GM21723 (cell line): ENCODE measurements around the gene PIEZO2.
"Not testable (repeated sequence)": the region's sequence is repeated elsewhere in the genome, so short reads cannot be mapped to it uniquely, and the experiment has no call there.

Experiments
- ATAC-seq: cut with Tn5 transposase; IDR thresholded peaks from one replicate; pipeline ENCODE4 v1.9.1; 2021; ENCODE audit warnings: mild to moderate bottlenecking, moderate library complexity; ENCODE audit not compliant: unreplicated experiment

The PIEZO2 gene

GRCh38 chr18:11153097-11153496 lies 3.7 kb upstream of the PIEZO2 start:
- no peak for ATAC-seq

GRCh38 chr18:11150271-11150615 lies 874 bp upstream of the PIEZO2 start:
- no peak for ATAC-seq

GRCh38 chr18:11148680-11149440 lies 509 bp downstream of the PIEZO2 start:
- ATAC-seq: peak; percentile 9

GRCh38 chr18:11147962-11148679 lies 1.2 kb downstream of the PIEZO2 start:
- no peak for ATAC-seq

- no peak for ATAC-seq
Measured at GRCh38 chr18:11147371-11147951, 1.9 kb downstream of the PIEZO2 start.

- ATAC-seq: no peak
Measured at GRCh38 chr18:11146947-11147345, 2.4 kb downstream of the PIEZO2 start.

GRCh38 chr18:11146238-11146946 lies 3.0 kb downstream of the PIEZO2 start:
- no peak for ATAC-seq

- no peak for ATAC-seq
Measured at GRCh38 chr18:11145413-11146191, 3.8 kb downstream of the PIEZO2 start.

- ATAC-seq: no peak
Measured at GRCh38 chr18:11137400-11137799, 12.0 kb downstream of the PIEZO2 start.

- no peak for ATAC-seq
Measured at GRCh38 chr18:11136241-11136640, 13.1 kb downstream of the PIEZO2 start.

- ATAC-seq: no peak
Measured at GRCh38 chr18:11134940-11135339, 14.4 kb downstream of the PIEZO2 start.

- ATAC-seq: not testable (repeated sequence)
Measured at GRCh38 chr18:11129059-11129458, 20.3 kb downstream of the PIEZO2 start.

- no peak for ATAC-seq
Measured at GRCh38 chr18:11125492-11126315, 23.7 kb downstream of the PIEZO2 start.

- no peak for ATAC-seq
Measured at GRCh38 chr18:11124054-11124453, 25.3 kb downstream of the PIEZO2 start.

- ATAC-seq: no peak
Measured at GRCh38 chr18:11121443-11121849, 27.9 kb downstream of the PIEZO2 start.

- ATAC-seq: no peak
Measured at GRCh38 chr18:11119959-11120587, 29.3 kb downstream of the PIEZO2 start.

- ATAC-seq: no peak
Measured at GRCh38 chr18:11119550-11119949, 29.8 kb downstream of the PIEZO2 start.

- no peak for ATAC-seq
Measured at GRCh38 chr18:11118051-11118766, 31.2 kb downstream of the PIEZO2 start.

GRCh38 chr18:11115276-11115675 lies 34.1 kb downstream of the PIEZO2 start:
- no peak for ATAC-seq
